Astrocyte (in vitro differentiated cells and primary cell): Measurements from ENCODE around the gene SCAMP1. TPM values are rescaled to one million over a fixed set of nuclear protein-coding genes. Genes with fewer than 3 reads are reported as not detected.

Experiments
- DNase-seq: peaks from one replicate; pipeline ENCODE4 v3.0.0-alpha.2; 2010; ENCODE audit warnings: low read depth
- FAIRE-seq: peaks from 2 replicates; lab custom pipeline; 2011; peaks lifted over from hg19 to GRCh38; lab: Jason Lieb, UNC
- H2AFZ ChIP-seq: 2 replicates; pipeline ENCODE4 v1.6.0; 2012; ENCODE audit warnings: low read depth, low read length, inconsistent platforms
- H3K27ac ChIP-seq: 2 replicates; pipeline ENCODE4 v1.5.1; 2011; ENCODE audit warnings: low read depth, low read length, inconsistent platforms
- H3K27me3 ChIP-seq: 2 replicates; pipeline ENCODE4 v1.6.0; 2011; ENCODE audit warnings: low read length, inconsistent platforms; ENCODE audit not compliant: insufficient read depth
- H3K36me3 ChIP-seq: 2 replicates; pipeline ENCODE4 v1.5.1; 2011; ENCODE audit warnings: low read length, inconsistent platforms; ENCODE audit not compliant: insufficient read depth
- H3K4me1 ChIP-seq: 2 replicates; pipeline ENCODE4 v1.5.1; 2011; ENCODE audit warnings: low read length, inconsistent platforms; ENCODE audit not compliant: insufficient read depth
- H3K4me2 ChIP-seq: 2 replicates; pipeline ENCODE4 v1.6.0; 2012; ENCODE audit warnings: low read length, inconsistent platforms
- H3K4me3 ChIP-seq: 2 replicates; pipeline ENCODE4 v1.5.1; 2011; ENCODE audit warnings: low read depth, mild to moderate bottlenecking, low read length, inconsistent platforms; ENCODE audit not compliant: insufficient read depth
- H3K79me2 ChIP-seq: 2 replicates; pipeline ENCODE4 v1.6.0; 2012; ENCODE audit warnings: mild to moderate bottlenecking, low read length, inconsistent platforms; ENCODE audit not compliant: insufficient read depth
- H3K9ac ChIP-seq: 2 replicates; pipeline ENCODE4 v1.6.0; 2012; ENCODE audit warnings: mild to moderate bottlenecking, low read length, inconsistent platforms
- H3K9me3 ChIP-seq: 2 replicates; pipeline ENCODE4 v1.5.1; 2012; ENCODE audit warnings: low read depth, mild to moderate bottlenecking, low read length, inconsistent platforms; ENCODE audit not compliant: insufficient read depth
- H4K20me1 ChIP-seq: 2 replicates; pipeline ENCODE4 v1.6.0; 2012; ENCODE audit warnings: low read length, inconsistent platforms; ENCODE audit not compliant: insufficient read depth
- H3K27ac Mint-ChIP-seq: one replicate; pipeline ENCODE4 v1.8.0; 2021; ENCODE audit warnings: mild to moderate bottlenecking, mixed read lengths; ENCODE audit not compliant: unreplicated experiment
- H3K27me3 Mint-ChIP-seq: one replicate; pipeline ENCODE4 v1.8.0; 2021; ENCODE audit warnings: low read depth, mixed read lengths; ENCODE audit not compliant: unreplicated experiment
- H3K36me3 Mint-ChIP-seq: one replicate; pipeline ENCODE4 v1.8.0; 2021; ENCODE audit warnings: low read depth, mixed read lengths; ENCODE audit not compliant: unreplicated experiment
- H3K4me1 Mint-ChIP-seq: one replicate; pipeline ENCODE4 v1.8.0; 2021; ENCODE audit warnings: low read depth, mixed read lengths; ENCODE audit not compliant: unreplicated experiment
- H3K4me3 Mint-ChIP-seq: one replicate; pipeline ENCODE4 v1.8.0; 2021; ENCODE audit warnings: mild to moderate bottlenecking, moderate library complexity, mixed read lengths; ENCODE audit not compliant: unreplicated experiment
- H3K9me3 Mint-ChIP-seq: one replicate; pipeline ENCODE4 v1.8.0; 2021; ENCODE audit warnings: mild to moderate bottlenecking, mixed read lengths; ENCODE audit not compliant: unreplicated experiment
- CTCF ChIP-seq: IDR thresholded peaks from 2 replicates; pipeline ENCODE4 v1.5.1; 2011; ENCODE audit warnings: low read depth, mild to moderate bottlenecking, inconsistent platforms, low read length, moderate library complexity; ENCODE audit not compliant: insufficient read depth
- EZH2 ChIP-seq: IDR thresholded peaks from 2 replicates; pipeline ENCODE4 v1.6.1; 2012; ENCODE audit warnings: mild to moderate bottlenecking, low read length, inconsistent platforms; ENCODE audit not compliant: insufficient read depth
- total RNA-seq: library from RNA; stranded (reverse); gene quantifications from 2 replicates; pipeline ENCODE4 v1.2.1, GENCODE V29; 2021

Gene SCAMP1
- total RNA-seq, 1 donor from 2014 or later: 52.6 TPM

- H3K79me2 ChIP-seq: peaks cover 53% of the 10 kb centered on the region
- H4K20me1 ChIP-seq: peaks cover 46% of the 10 kb centered on the region
- peaks cover 10% of the 10 kb centered on the region for H3K4me1 Mint-ChIP-seq
- no peaks in the 10 kb centered on the region for H3K9me3 ChIP-seq
- H3K36me3 Mint-ChIP-seq: no peaks in the 10 kb centered on the region
- DNase-seq: no peak
- H2AFZ ChIP-seq: no peak overlapping the region
- no peak overlapping the region for H3K9ac ChIP-seq
- H3K4me3 Mint-ChIP-seq: no peak overlapping the region
- no peaks in the 10 kb centered on the region for H3K27me3 Mint-ChIP-seq
- no peak for FAIRE-seq
- H3K4me3 ChIP-seq: no peak overlapping the region
- H3K27ac ChIP-seq: no peak overlapping the region
- H3K4me1 ChIP-seq: peaks cover 3% of the 10 kb centered on the region
- no peak overlapping the region for H3K27ac Mint-ChIP-seq
- no peaks in the 10 kb centered on the region for H3K27me3 ChIP-seq
- no peaks in the 10 kb centered on the region for H3K9me3 Mint-ChIP-seq
- TF ChIP-seq CTCF (no peak), EZH2 (no peak)
- H3K4me2 ChIP-seq: no peak overlapping the region
- H3K36me3 ChIP-seq: no peaks in the 10 kb centered on the region
Observed at GRCh38 chr5:78373231-78373630, 12.8 kb downstream of the SCAMP1 start.

GRCh38 chr5:78376315-78376714 is 15.9 kb downstream of the SCAMP1 start:
- Mint-ChIP-seq H3K27ac (peak overlapping the region; percentile 23), H3K27me3 (no peaks in the 10 kb centered on the region), H3K36me3 (peaks cover 2% of the 10 kb centered on the region), H3K9me3 (no peaks in the 10 kb centered on the region), H3K4me3 (no peak overlapping the region), H3K4me1 (peaks cover 10% of the 10 kb centered on the region)
- no peaks in the 10 kb centered on the region for H3K9me3 ChIP-seq
- peaks cover 27% of the 10 kb centered on the region for H3K79me2 ChIP-seq
- no peak overlapping the region for H3K27ac ChIP-seq
- H3K36me3 ChIP-seq: no peaks in the 10 kb centered on the region
- FAIRE-seq (no peak), DNase-seq (no peak)
- H3K27me3 ChIP-seq: no peaks in the 10 kb centered on the region
- no peak overlapping the region for H3K4me3 ChIP-seq
- H2AFZ ChIP-seq: no peak overlapping the region
- TF ChIP-seq EZH2 (no peak), CTCF (no peak)
- H3K4me1 ChIP-seq: peaks cover 3% of the 10 kb centered on the region
- no peak overlapping the region for H3K9ac ChIP-seq
- no peak overlapping the region for H3K4me2 ChIP-seq
- H4K20me1 ChIP-seq: peaks cover 38% of the 10 kb centered on the region

GRCh38 chr5:78377056-78377717 is 16.8 kb downstream of the SCAMP1 start:
- FAIRE-seq: no peak
- no peak overlapping the region for H3K4me3 ChIP-seq
- TF ChIP-seq CTCF: no peak
- TF ChIP-seq EZH2: no peak
- H3K27ac Mint-ChIP-seq: no peak overlapping the region
- H3K4me3 Mint-ChIP-seq: no peak overlapping the region
- H3K9me3 Mint-ChIP-seq: no peaks in the 10 kb centered on the region
- H3K4me2 ChIP-seq: no peak overlapping the region
- H4K20me1 ChIP-seq: peaks cover 44% of the 10 kb centered on the region
- H3K4me1 ChIP-seq: peaks cover 3% of the 10 kb centered on the region
- H3K36me3 Mint-ChIP-seq: peaks cover 3% of the 10 kb centered on the region
- DNase-seq: peak; percentile 33
- H3K27me3 Mint-ChIP-seq: no peaks in the 10 kb centered on the region
- H3K4me1 Mint-ChIP-seq: peaks cover 10% of the 10 kb centered on the region
- H3K27me3 ChIP-seq: no peaks in the 10 kb centered on the region
- no peak overlapping the region for H2AFZ ChIP-seq
- H3K9ac ChIP-seq: no peak overlapping the region
- no peak overlapping the region for H3K27ac ChIP-seq
- no peaks in the 10 kb centered on the region for H3K9me3 ChIP-seq
- peaks cover 22% of the 10 kb centered on the region for H3K79me2 ChIP-seq
- H3K36me3 ChIP-seq: no peaks in the 10 kb centered on the region
